PC-3 (cell line): ENCODE results near the gene DICER1. TPM values are rescaled to one million over a fixed set of nuclear protein-coding genes. Genes with fewer than 3 reads are reported as not detected.

Experiments used
- ATAC-seq: fragments of 200-7000 bp; cut with Tn5 transposase; 2 replicates; pipeline ENCODE4 v1.9.1; 2020; ENCODE audit warnings: mild to moderate bottlenecking, moderate library complexity
- BruUV-seq: library from RNA; stranded (reverse); fragments of 400-500 nt; replicated peaks from 2 replicates; lab custom pipeline; 2021; lab: Mats Ljungman, UMichigan
- CTCF ChIA-PET: fragments of 300-600 bp; sonication (Branson Sonifier 250); formaldehyde crosslinking; loops from one replicate; lab custom pipeline; 2022; ENCODE audit warnings: antibody characterized with exemption; lab: Charles Lee
- POLR2A ChIA-PET: fragments of 300-600 bp; sonication (Branson Sonifier 250); formaldehyde crosslinking; loops from one replicate; lab custom pipeline; 2022; ENCODE audit warnings: antibody characterized with exemption; ENCODE audit not compliant: unreplicated experiment; lab: Charles Lee
- DNase-seq: peaks from one replicate; pipeline ENCODE4 v3.0.0-alpha.2; 2015
- H2AFZ ChIP-seq: fragments of 300-600 bp; sonication (generic); 2 replicates; pipeline ENCODE4 v1.6.0; 2016; ENCODE audit warnings: antibody characterized with exemption, low read length
- H3F3A ChIP-seq: fragments of 300-600 bp; sonication (generic); one replicate; pipeline ENCODE4 v1.6.0; 2017; ENCODE audit warnings: antibody characterized with exemption, low read length, control low read depth, mild to moderate bottlenecking; ENCODE audit not compliant: unreplicated experiment
- H3K27ac ChIP-seq: fragments of 300-600 bp; sonication (generic); 2 replicates; pipeline ENCODE4 v1.5.1; 2016; ENCODE audit warnings: mild to moderate bottlenecking, low read length
- H3K27me3 ChIP-seq: fragments of 300-600 bp; sonication (generic); 2 replicates; pipeline ENCODE4 v1.6.1; 2016; ENCODE audit warnings: low read length, mixed read lengths
- H3K36me3 ChIP-seq: fragments of 300-600 bp; sonication (generic); 2 replicates; pipeline ENCODE4 v1.6.1; 2016; ENCODE audit warnings: low read depth, mixed run types, low read length, mixed read lengths
- H3K4me1 ChIP-seq: fragments of 300-600 bp; sonication (generic); 2 replicates; pipeline ENCODE4 v1.5.1; 2016; ENCODE audit warnings: low read length; ENCODE audit not compliant: insufficient read depth
- H3K4me2 ChIP-seq: fragments of 300-600 bp; sonication (generic); 2 replicates; pipeline ENCODE4 v1.6.0; 2016; ENCODE audit warnings: low read length
- H3K4me3 ChIP-seq: fragments of 300-600 bp; sonication (generic); 2 replicates; pipeline ENCODE4 v1.5.1; 2016; ENCODE audit warnings: mild to moderate bottlenecking, low read length, mixed read lengths
- H3K79me2 ChIP-seq: fragments of 300-600 bp; sonication (generic); 2 replicates; pipeline ENCODE4 v1.6.1; 2017; ENCODE audit warnings: low read length, mixed read lengths
- H3K9ac ChIP-seq: fragments of 300-600 bp; sonication (generic); 2 replicates; pipeline ENCODE4 v1.6.0; 2016; ENCODE audit warnings: mild to moderate bottlenecking, low read length
- H3K9me2 ChIP-seq: fragments of 300-600 bp; sonication (generic); replicated peaks from 2 replicates; pipeline ENCODE4 v1.6.1; 2016; ENCODE audit warnings: mixed run types, low read length, mixed read lengths
- H3K9me3 ChIP-seq: fragments of 300-600 bp; sonication (generic); 2 replicates; pipeline ENCODE4 v1.6.1; 2016; ENCODE audit warnings: low read length, mixed read lengths
- H4K20me1 ChIP-seq: fragments of 300-600 bp; sonication (generic); 2 replicates; pipeline ENCODE4 v1.6.1; 2016; ENCODE audit warnings: low read length, mixed read lengths
- EZH2 ChIP-seq: fragments of 300-600 bp; sonication (generic); IDR thresholded peaks from one replicate; pipeline ENCODE4 v1.6.1; 2017; ENCODE audit warnings: antibody characterized with exemption, mild to moderate bottlenecking, low read length; ENCODE audit not compliant: unreplicated experiment
- EZH2phosphoT487 ChIP-seq: fragments of 300-600 bp; sonication (generic); IDR thresholded peaks from 2 replicates; pipeline ENCODE4 v1.6.1; 2018; ENCODE audit warnings: mild to moderate bottlenecking, antibody characterized with exemption, low read length, borderline replicate concordance
- intact Hi-C: fragments of 100-400 bp; cut with micrococcal nuclease; formaldehyde crosslinking; loops from 2 replicates; pipeline ENCODE4 v1.9.0; 2023
- total RNA-seq: library from RNA; depleted of rRNA; stranded (reverse); fragments of >200 nt; gene quantifications from 2 replicates; pipeline ENCODE4 v1.2.3, GENCODE V29; 2014
- TF ChIP-seq, protein P1 (sequence below): fragments of 300-600 bp; sonication (generic); conservative IDR thresholded peaks from 2 replicates; pipeline ENCODE4 v1.5.1; 2017; ENCODE audit warnings: antibody characterized with exemption, low read depth, mild to moderate bottlenecking, low read length

The DICER1 gene
- total RNA-seq, 1 experiment from 2014 or later = 29.9 TPM

GRCh38 chr14:95144849-95145248, 12.5 kb downstream of the DICER1 start:
- Histone ChIP-seq H3K27ac (no peak overlapping the region), H3K9me2 (no peaks in the 10 kb centered on the region), H3K27me3 (no peaks in the 10 kb centered on the region), H3K9ac (no peak overlapping the region), H2AFZ (no peak overlapping the region), H3K9me3 (0 out of 2 replicates have a peak, but pooled peaks cover 4% of the 10 kb centered on the region), H3K79me2 (peaks cover 100% of the 10 kb centered on the region), H3K36me3 (peaks cover 11% of the 10 kb centered on the region; the same call in 1 of the 2 replicates), H3K4me3 (no peak overlapping the region), H3F3A (no peaks in the 10 kb centered on the region), H3K4me1 (peaks cover 17% of the 10 kb centered on the region), H3K4me2 (no peak overlapping the region), H4K20me1 (peaks cover 18% of the 10 kb centered on the region; the same call in 1 of the 2 replicates)
- no TSS peak for BruUV-seq
- ATAC-seq (no peak), DNase-seq (no peak)
- TF ChIP-seq EZH2phosphoT487 = no peak
- intact Hi-C loops = no loop called here
- ChIA-PET POLR2A (no interaction called here), CTCF (no interaction called here)

DNA sequence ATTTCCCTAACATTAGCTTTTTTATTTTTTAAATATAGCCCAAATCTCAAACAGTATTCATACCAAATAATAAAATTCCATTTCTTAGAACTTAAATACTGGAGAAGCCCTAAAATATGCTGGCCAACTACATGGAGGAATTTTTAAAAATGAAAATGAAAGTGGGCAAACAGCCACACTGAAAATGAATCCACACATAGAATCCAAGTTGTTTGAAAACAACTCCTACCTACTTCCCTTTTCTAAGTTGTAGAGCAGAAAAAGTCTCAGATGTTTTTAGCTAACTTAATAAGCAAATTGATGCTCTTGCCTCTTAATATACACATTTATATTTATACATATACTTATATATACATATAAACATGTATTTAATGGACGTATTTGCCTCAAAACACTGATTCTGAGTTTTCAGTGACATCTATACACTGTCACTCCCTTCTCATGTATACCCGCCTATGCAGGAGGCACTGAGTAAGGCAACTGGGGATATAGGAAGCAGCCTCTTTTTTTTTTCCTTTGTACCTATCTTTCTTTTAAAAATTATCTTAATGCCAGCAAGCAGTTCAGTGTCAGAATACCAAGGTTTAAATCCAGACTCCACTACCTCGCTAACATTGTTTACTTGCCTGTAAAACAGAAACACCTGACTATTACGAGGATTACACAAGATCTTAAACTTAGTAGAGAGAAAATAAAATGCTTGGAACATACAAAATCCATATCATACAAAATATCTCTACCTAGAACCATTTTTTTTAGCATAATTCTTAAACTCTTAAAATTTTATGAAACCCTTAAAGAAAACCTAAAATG, 13.3 kb downstream of the DICER1 start:
- Histone ChIP-seq H3K27me3 (no peaks in the 10 kb centered on the region), H3K9me2 (no peaks in the 10 kb centered on the region), H4K20me1 (peaks cover 12% of the 10 kb centered on the region; the same call in 1 of the 2 replicates), H3K9me3 (0 out of 2 replicates have a peak, but pooled peaks cover 4% of the 10 kb centered on the region), H3K4me3 (no peak overlapping the region), H3K4me2 (no peak overlapping the region), H3K79me2 (peaks cover 100% of the 10 kb centered on the region), H3K9ac (no peak overlapping the region), H2AFZ (no peak overlapping the region), H3K4me1 (peaks cover 8% of the 10 kb centered on the region), H3K27ac (no peak overlapping the region), H3F3A (no peaks in the 10 kb centered on the region), H3K36me3 (peaks cover 11% of the 10 kb centered on the region; the same call in 1 of the 2 replicates)
- ATAC-seq = no peak
- no TSS peak for BruUV-seq
- POLR2A ChIA-PET = no interaction called here
- CTCF ChIA-PET = no interaction called here
- TF ChIP-seq EZH2phosphoT487 (no peak), EZH2 (no peak)
- TF ChIP-seq, protein P1, sequence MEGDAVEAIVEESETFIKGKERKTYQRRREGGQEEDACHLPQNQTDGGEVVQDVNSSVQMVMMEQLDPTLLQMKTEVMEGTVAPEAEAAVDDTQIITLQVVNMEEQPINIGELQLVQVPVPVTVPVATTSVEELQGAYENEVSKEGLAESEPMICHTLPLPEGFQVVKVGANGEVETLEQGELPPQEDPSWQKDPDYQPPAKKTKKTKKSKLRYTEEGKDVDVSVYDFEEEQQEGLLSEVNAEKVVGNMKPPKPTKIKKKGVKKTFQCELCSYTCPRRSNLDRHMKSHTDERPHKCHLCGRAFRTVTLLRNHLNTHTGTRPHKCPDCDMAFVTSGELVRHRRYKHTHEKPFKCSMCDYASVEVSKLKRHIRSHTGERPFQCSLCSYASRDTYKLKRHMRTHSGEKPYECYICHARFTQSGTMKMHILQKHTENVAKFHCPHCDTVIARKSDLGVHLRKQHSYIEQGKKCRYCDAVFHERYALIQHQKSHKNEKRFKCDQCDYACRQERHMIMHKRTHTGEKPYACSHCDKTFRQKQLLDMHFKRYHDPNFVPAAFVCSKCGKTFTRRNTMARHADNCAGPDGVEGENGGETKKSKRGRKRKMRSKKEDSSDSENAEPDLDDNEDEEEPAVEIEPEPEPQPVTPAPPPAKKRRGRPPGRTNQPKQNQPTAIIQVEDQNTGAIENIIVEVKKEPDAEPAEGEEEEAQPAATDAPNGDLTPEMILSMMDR = no peak
- no peak for DNase-seq
- intact Hi-C loops = no loop called here

GRCh38 chr14:95142208-95142607, 15.1 kb downstream of the DICER1 start:
- H3K9me3 ChIP-seq = 0 out of 2 replicates have a peak, but pooled peaks cover 4% of the 10 kb centered on the region
- BruUV-seq = no TSS peak
- ChIA-PET POLR2A (no interaction called here), CTCF (no interaction called here)
- H3F3A ChIP-seq = no peaks in the 10 kb centered on the region
- ATAC-seq = no peak
- H3K9ac ChIP-seq = no peak overlapping the region
- 0 out of 2 replicates have a peak, but pooled peaks cover 6% of the 10 kb centered on the region for H4K20me1 ChIP-seq
- peaks cover 8% of the 10 kb centered on the region; the same call in 1 of the 2 replicates for H3K4me1 ChIP-seq
- H3K4me2 ChIP-seq = no peak overlapping the region
- H3K27me3 ChIP-seq = no peaks in the 10 kb centered on the region
- H3K79me2 ChIP-seq = peaks cover 93% of the 10 kb centered on the region
- no peaks in the 10 kb centered on the region for H3K9me2 ChIP-seq
- intact Hi-C loops = no loop called here
- TF ChIP-seq EZH2phosphoT487 (no peak), EZH2 (no peak)
- TF ChIP-seq, protein P1 = no peak
- no peak overlapping the region for H3K4me3 ChIP-seq
- no peak overlapping the region for H2AFZ ChIP-seq
- H3K27ac ChIP-seq = no peak overlapping the region
- H3K36me3 ChIP-seq = peaks cover 11% of the 10 kb centered on the region; the same call in 1 of the 2 replicates
- DNase-seq = no peak
